HG02798 (cell line): ENCODE results near the gene SLFN12L.
A peak's percentile ranks its signal among the peaks of the same experiment; 100 is the strongest.

Source experiments
- ATAC-seq: cut with Tn5 transposase; IDR thresholded peaks from one replicate; pipeline ENCODE4 v1.9.1; 2021; ENCODE audit warnings: mild to moderate bottlenecking; ENCODE audit not compliant: unreplicated experiment, poor library complexity

The SLFN12L gene

GRCh38 chr17:35438433-35438832, 99.0 kb downstream of the SLFN12L start:
- no peak for ATAC-seq

- ATAC-seq = peak; percentile 53
These were observed 104.2 kb downstream of the SLFN12L start for GRCh38 chr17:35433075-35433894.

- peak; percentile 88 for ATAC-seq
These were observed 105.1 kb downstream of the SLFN12L start, which contains the start of gene SLFN12 for GRCh38 chr17:35432176-35433074. Gene SLFN12, minus strand, starts transcription at chr17:35432500. Its CDS starts 9,472 bp downstream, at chr17:35423028.

- ATAC-seq = no peak
These were observed 107.8 kb downstream of the SLFN12L start for GRCh38 chr17:35429702-35430101.

- no peak for ATAC-seq
These were observed 109.2 kb downstream of the SLFN12L start for GRCh38 chr17:35428229-35428628.

GRCh38 chr17:35423761-35424160, 113.7 kb downstream of the SLFN12L start:
- ATAC-seq = no peak
